Stimulated activated CD8-positive, alpha-beta memory T cell treated with anti-CD3 and anti-CD28 coated beads, Interleukin-15, amount 100 ng/mL, for 48 hours (primary cell): ENCODE results near the gene AMHR2.

Source experiments
- DNase-seq, 2 donors: peaks; one replicate each; pipeline ENCODE4 v3.0.0-alpha.2; 2020; ENCODE audit warnings: low read depth in 2 of 2

The AMHR2 gene

DNA sequence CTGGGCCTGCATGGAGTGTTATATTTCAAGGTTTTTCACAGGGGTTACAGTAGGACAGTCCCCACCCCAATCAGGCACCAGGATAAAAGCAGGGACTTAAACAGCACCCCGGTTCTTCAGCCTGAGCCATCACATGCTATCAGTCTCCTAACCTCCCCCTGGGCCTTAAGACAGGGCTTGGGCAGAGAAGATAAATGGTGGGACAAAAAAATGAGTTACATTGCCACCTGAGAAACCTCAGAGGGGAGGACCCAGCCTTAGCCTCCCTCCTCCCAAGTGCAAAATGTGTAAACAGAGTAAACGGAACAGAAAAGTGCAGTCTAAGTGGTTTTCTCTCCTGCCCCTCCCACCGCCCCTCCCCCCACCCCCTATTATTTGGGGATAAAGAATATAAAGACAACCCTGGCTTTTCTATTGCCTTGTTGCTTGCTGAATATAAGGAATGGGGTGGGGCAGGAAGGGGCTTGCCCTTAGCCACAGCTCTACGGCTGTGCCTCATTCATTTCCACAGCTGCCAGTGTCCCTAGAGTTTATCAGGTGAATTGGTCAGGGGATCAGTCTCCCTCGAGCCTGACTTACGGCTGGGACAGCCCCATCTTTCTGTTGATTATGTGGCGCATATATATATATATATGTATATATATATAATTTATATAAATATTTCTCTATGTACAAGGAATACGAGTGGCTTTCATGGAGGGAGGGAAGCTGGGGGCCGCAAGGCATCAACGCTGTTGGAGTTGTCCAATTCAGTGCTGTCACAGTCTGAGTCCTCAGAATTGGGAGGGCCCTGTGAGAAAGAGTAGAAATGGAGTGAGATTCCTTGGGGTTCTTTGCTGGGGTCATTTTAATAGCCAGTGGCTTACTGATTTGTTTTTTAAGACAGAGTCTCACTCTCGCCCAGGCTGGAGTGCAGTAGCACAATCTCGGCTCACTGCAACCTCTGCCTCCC is 57.1 kb downstream of the AMHR2 start:
- DNase-seq, result no peak
